ENCODE measurements around the gene CLCA4.
"Not testable (repeated sequence)": the region's sequence is repeated elsewhere in the genome, so short reads cannot be mapped to it uniquely, and the experiment has no call there.

Gene CLCA4

DNA sequence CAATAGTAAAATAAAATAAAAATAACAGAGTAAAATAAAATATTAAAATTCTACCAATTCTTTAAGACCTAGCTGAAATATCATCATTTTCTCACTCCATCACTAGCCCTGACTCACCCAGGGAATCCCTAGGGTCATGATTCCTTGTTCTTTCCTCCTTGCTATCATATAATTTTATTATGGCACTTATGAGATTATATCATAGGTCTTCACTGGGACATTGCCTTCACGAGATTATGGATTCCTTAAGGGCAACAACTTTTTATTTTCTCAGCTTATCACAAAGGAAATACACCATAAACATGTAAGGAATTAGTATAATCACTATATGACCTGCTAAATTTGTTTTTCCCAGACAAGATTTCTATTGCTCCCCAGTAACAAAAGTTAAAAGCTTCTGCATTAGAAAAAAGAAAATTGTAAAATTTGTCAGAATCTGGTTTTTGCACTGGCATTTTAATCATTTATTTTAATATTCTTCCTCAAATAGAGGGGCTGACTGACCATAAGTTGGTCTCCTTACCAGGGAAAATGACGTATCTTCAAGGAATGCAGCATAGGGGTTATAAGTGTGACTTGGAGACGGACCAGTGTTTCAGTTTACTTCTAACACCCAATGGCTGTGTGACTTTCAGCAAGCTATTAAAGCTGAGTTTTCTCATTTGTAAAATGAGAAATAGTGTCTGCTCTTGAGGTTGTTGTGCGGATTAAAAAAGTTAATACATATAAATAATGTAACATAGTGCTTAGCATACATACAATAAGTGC is 8.8 kb upstream of the CLCA4 start:
- DNase-seq: no peak

DNA sequence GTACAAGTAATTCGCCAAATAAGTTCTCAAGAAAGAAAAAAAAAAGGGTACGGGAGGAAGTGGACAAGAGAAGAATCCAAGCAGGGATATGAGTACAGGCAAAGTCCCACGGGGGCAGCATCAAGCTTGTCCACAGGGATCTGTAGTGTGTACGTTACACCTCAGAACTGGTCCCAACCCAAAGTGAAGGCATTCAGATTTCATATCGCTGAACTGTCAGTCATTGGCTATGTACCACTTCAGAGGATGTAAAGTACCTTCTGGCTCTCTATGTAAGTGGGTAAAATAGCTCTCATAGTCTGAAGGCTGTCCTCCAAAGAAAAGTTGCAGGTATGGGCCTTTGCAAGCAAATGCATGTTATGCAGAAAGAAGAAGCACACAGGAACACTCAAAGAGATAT is 8.1 kb upstream of the CLCA4 start:
- DNase-seq: no peak

DNA sequence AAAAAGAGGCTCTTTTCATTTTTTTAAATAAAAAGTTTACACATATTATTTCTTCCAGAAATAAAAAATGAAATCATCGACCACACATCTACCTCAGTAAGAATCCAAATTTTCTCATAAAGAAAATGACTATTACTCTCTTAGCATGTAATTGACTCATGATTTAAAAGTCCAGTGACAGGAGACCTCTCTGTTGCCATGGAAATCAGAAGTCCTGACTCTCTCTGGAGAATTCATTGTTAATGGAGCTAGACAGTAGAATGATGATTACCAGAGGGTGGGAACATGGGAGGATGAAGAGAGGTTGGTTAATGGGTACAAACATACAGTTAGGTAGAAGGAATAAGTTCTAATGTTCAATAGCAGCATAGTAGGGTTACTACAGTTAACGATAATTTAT is 5.0 kb upstream of the CLCA4 start:
- DNase-seq: no peak

DNA sequence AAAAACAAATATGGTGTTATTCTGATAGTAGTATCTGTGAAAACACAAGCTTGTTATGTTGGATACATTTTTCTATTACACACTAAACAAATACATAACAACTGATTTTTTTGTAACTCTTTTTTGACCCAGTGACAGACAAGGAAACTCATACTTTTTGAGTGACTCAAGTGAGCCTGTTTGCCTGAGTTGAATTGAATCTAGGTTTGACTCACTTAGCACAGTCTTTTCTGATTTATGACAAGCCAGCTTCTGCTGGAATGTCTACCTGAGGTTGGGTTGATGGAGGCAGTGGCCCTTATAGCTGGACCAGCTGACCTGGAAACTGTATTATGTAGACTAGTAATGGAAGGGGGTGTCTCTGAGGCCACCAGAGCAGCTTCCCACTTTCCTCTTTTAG is 4.2 kb upstream of the CLCA4 start:
- DNase-seq: no peak

DNA sequence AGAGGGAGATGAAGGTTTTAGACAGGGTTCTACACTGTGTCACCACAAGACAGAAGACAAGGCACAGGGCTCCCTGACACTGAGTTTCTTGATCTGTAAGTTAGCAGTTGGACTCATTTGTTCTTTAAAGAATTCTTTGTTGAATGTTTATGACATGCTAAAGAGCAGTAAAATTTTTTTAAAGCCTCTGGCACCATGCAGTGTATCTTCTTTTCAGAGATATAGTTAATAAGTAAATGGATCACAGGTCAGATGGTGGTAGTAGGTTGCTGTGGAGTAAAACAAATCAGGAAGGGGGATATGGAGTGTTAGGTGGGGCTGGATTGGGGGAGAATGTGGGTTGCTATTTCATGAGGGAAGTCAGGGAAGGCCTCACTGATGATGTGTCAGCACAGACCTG is 2.0 kb downstream of the CLCA4 start:
- DNase-seq: no peak

DNA sequence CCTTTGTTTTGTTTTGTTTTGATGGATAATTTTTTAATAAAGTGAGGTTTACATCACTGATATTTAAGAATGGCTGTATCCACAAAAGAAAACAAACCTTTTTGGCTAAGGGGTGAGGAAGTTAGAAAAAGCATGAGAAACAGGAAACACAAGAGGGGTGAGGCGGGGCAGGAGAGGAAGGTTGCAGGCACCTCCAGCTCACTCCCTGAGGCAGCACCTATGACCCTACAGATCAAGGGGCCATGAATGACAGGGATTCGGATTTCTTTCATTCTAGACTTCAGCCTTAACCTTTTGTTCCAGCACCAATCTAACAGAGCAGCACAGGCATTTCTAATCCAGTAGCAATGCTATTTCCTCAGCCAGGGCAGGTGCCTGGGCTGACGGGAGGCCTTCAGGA is 4.4 kb downstream of the CLCA4 start:
- no peak for DNase-seq

DNA sequence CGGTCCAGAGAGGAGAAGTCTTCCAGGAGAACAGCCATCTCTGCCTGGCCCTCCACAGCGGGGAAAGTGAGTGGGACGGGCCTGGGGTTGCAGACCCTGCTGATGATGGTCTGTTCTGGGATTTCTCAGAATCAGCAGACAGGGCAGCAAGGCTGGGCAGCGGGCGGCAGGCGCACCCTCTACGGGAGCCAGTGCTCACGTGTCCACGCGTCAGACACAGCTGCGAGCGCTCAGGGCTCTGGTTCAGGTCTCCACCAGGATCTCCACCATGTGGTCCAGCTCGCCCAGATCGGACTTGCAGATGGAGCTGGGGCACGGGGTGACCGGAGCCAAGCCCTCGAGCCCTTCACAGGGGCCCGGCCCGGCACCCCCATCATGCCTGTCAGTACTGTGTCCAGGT is 5.5 kb downstream of the CLCA4 start:
- no peak for DNase-seq

DNA sequence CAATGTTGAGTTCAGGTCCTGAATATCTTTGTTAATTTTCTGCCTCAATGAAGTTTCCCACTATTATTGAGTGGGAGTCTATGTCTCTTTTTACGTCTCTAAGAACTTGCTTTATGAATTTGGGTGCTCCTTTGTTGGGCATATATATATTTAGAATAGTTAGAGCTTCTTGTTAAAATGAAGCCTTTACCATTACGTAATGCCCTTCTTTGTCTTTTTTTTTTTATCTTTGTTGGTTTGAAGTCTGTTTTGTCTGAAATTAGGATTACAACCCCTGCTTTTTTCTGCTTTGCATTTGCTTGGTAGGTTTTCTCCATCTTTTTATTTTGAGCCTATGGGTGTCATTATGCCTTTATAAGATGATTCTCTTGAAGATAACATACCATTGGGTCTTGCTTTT is 10.9 kb downstream of the CLCA4 start:
- no peak for DNase-seq

DNA sequence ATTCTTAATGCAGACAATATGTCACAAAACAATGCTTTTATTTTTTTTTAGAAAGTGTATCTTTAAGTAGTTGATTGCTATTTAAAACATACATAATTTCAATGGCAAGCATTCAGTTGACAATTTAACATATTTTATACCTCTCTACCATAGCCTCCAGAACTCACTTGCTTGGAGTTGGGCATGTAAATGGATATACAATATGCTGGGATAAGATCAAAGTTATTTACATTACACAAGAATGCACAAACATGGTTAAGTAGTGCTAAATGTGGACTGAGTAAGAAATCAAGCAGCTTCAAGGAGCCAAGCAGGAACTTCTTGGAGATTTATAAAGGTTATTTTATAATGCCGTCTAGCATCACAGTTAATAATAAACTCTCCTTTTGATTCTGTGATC is 17.0 kb downstream of the CLCA4 start:
- DNase-seq: no peak

DNA sequence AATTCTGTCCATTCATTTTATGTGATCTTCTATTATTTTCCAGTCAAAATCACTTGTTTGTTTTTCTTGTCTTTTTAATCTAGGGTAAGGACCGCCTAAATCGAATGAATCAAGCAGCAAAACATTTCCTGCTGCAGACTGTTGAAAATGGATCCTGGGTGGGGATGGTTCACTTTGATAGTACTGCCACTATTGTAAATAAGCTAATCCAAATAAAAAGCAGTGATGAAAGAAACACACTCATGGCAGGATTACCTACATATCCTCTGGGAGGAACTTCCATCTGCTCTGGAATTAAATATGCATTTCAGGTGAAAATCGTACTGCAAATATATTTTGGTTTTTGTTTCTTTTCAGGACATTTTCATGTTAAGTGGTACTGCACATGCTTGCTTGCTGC is 20.5 kb downstream of the CLCA4 start:
- DNase-seq: no peak

DNA sequence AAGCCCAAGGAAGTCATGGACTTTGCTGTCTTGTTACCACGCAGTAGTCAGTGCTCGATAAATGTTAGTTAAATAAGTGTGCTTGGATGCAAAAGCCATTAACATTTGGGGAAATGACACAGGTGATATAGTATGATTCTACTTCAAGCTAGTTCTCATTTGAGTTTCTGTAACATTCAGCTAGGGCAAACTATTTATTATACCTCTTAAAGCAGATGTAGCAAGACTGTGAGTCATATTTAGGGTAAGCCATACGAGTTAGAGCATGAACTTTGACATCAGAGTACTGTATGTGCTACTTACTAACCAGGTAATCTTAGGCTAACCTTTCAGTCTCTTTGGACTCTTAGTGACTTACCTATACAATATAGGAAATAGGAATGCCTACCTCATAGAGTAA is 21.0 kb downstream of the CLCA4 start:
- no peak for DNase-seq

DNA sequence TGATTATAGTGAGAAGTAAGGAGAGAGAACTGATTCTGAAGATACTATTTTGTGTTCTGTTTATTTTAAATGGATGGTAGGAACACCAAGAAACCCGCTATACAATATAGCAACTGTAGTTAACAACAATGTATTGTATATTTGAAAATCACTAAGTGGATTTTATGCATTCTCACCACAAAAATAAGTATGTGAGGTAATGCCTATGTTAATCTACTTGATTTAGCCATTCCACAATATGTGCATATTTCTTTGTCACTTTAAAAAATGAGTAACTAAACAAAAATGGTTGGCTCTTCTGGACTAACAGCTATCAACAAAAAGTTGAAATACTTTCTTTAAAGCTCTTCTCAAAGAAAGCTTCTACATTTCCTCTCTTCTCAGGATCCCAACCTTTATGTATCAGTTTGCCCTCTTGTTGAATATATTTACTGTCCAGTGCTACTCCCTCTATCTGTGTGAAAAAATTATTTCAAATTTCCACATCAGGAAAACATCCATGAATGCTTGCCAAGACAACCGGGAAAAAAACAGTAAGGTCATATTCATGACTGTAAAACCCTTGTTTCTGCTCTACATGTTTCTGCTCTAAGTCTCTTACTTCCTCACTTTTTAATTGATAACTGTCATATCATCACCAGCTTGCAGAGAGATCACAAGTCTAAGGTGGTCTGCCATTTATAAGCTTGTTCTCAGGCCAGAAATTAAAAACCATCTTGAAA is 27.0 kb downstream of the CLCA4 start:
- DNase-seq: no peak

DNA sequence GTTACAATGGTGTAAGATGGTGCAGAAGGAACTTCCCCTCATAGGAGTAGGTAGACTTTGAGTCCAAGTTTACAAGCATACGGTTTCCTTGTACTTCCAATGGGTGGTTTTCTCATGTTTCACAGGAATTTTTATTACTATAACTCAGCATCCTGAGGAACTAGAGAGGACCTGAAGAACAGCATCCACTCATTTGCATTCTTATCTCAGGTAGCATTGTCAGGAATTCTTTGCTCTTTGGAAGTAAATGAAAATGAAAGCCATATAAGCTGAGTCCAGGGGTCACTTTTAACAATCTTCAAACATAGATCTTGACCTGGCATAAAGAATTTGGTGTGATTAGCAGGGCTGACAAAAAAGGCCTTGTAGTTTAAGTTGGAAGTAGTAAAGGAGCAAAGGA is 34.4 kb downstream of the CLCA4 start:
- no peak for DNase-seq

DNA sequence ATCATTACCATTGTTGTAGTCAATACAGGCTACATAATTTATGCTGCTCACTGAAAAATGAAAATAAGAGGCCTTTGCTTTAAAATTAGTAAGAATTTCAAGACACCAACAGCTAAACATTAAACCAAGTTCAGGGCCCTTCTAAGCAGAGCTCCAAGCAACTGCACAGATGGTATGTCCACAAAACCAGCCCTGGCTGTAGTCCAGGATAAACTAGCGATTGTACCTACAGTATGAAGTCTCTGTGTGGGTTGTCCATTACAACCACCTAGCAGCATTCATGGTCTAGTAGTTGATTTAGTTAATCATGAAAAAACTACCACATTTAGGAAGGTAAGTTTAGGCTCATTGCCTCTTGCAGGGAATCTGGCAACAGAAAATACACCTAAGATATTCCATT is 35.3 kb downstream of the CLCA4 start:
- DNase-seq: no peak

DNA sequence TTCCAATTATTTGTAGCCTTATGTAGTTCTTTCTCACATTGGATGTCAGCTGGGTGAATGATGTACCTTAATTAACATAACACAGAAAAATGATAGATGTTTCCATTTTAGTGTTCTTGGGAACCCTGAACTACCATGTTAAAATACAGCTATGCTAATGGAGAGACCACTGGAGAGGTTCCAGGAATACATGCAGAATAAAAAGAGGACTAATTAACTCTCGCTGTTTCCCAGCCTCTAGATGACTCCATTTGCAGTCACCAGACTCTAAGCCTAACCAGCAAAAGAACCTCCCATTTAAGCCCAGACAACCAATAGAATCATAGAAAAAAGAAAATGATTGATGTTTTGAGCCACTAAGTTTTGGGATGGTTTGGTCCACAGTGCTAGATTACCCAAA is 36.2 kb downstream of the CLCA4 start:
- no peak for DNase-seq

DNA sequence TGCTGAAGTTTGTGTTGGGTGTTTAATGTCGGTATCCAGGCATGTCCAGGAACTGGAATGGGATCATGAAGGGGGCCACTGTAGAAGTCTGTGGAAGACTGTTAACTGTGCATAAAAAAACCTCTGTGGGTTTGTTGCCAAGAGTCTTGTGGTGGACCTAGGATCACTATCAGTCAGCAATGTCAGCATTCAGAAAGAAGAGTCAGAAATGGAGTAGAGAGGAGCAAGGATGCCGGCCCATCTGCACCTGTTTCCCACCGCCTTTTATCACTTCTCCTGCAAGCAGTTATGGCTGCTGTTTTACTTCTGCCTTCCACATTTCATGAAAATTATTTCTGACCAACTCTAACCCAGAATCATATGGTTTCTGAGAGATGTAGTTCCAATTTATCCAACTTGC is 36.7 kb downstream of the CLCA4 start:
- DNase-seq: no peak

DNA sequence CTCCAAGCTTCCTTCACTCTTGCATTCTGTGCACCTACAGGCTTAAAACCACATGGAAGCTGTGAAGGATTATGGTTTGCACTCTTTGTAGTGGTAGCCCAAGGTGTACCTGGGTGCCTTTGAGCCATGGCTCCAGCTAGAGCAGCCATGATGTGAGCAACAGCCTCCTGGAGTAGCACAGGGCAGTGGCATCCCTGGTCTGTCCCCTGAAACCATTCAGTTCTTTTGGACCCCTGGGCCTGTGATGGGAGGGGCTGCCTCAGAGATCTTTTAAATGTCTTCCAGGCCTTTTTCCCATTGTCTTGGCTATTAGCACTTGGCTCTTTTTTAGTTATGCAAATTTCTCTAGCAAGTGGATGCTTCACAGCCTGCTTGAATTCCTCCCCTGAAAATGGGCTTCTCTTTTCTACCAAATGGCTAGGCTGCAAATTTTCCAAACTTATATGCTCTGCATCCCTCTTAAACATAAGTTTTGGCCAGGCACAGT is 47.4 kb downstream of the CLCA4 start:
- DNase-seq: no peak

DNA sequence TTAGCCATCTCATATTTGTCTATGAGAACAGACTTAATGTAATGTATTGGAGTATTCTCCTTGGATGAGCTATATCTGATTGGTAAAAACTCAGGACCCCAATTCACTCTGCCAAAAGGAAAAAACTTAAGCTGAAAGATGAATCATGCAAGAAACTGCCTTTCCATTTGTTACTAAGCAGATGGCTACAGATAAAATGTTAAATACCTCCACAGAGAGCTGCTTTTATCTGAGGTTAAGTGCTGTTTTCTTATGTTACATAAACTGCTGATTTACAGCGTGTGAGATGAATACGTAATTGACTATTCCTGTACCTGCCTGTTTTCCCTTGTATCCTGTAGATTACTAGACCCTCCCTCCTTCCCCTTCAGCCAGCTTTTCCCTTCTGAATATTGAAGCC is 49.3 kb downstream of the CLCA4 start:
- DNase-seq: no peak

DNA sequence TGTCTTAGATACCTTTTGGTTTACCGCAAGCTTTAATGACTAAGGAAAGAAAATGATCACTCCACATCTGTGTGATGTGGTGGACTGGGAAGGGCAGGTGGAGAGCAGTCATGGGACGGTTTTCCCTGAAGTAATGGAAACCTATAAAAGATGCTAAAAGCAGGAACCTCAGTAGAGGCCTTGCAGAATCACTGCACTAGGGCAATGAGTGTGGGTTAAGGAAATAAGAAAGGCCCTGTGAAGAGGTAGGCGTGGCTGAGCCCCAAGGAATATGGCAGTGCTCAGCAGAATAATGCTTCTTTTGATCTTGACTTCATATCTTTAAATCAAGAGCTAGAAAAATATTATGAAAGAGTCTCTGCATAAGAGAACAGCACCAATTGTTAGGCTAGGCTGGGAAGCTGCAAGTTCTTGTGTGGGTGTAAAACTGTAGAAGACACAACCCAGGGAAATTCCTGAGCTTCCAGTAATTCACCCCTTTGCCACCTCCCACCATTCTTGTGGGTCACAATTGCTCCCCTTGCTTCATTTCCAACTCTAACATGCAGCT is 49.9 kb downstream of the CLCA4 start:
- no peak for DNase-seq

DNA sequence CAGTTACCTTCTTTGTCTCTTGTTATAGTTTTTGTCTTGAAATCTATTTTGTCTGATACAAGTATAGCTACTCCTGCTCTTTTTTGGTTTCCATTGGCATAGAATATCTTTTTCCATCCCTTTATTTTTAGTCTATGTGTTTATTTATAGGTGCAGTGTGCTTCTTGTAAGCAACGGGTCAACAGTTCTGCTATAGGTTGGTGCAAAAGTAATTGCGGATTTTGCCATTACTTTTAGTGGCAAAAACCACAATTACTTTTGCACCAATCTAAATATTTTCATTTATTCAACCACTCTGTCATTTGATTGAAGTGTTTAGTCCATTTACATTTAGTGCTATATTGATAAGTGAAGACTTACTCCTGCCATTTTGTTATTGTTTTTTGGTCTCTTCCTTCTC is 59.2 kb downstream of the CLCA4 start:
- DNase-seq: not testable (repeated sequence)

DNA sequence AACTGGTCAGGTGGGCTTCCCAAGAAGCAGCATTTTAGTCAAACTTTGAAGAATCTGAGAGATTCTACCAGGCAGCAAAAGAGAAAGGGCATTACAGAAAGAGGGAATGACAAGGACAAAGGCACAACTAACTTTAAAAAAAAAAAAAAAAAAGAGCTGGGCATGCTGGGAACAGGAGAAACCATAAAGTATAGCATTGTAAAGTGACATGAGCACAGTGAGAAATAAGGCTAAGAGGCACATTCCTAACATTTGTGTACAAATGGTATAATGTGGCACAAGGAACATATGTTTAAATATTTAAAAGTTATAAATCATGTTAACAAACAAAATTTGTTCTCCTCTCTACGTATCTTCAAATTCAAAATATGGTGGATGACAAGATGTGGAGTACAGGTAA is 69.6 kb downstream of the CLCA4 start:
- no peak for DNase-seq

DNA sequence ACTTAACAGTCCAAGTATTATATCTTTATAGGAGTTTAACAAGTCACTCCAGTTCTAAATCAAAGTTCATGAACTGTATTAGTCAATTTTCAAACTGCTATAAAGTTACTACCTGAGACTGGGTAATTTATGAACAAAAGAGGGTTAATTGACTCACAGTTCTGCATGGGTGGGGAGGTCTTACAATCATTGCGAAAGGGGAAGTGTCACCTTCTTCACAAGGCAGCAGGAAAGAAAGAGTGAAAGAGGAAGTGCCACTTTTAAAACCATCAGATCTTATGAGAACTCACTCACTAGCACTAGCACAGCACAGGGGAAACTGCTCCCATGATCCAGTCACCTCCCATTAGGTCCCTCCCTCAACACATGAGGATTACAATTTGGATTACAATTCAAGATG is 70.0 kb downstream of the CLCA4 start:
- no peak for DNase-seq

DNA sequence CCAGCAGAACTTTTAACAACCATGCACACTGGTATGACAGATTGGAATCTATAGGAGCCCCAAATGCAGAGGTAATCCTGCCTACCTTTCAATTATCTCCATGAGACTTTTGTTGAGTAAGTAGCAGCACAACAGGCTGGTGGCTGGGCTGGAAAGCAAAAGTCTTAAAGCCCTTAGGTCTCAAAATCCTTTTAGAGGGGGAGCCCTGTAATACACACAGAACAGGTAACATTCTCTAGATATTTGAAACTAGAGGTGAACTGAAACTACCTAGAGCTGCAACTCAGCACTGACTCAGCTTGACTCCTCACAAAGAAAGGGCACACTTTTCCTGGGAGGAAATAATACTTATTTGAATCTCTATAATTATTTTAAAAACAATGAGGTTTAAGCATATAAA is 71.5 kb downstream of the CLCA4 start:
- no peak for DNase-seq

DNA sequence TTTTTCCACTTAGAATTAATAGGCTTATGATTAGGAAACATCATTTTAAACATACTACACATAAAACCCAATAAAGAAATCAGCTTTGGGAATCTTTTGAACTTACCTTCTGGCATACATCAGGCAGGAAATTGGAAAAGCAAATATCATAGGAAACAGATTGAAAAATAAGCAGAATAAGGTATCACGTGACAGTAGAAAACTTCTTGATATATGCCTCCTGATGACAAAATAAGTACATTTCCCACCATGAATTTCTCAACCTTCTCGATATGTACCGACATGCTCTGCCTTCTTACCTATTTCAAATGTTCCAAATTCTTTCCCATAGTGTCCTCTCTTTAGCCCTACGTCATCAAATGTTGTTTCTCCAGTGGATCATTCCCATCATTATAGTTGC is 72.4 kb downstream of the CLCA4 start:
- no peak for DNase-seq

Data from activated CD8-positive, alpha-beta memory T cell treated with anti-CD3 and anti-CD28 coated beads for 24 hours (primary cell).